ENCODE data around the gene SLC25A39. TPM values are rescaled to one million over a fixed set of nuclear protein-coding genes. Genes with fewer than 3 reads are reported as not detected.

SLC25A39 gene
- total RNA-seq, 5 donors from 2014 or later (not counting 1 experiment from before 2014, with no cell fraction given), result 78.6 to 108 (median 104) TPM

DNA sequence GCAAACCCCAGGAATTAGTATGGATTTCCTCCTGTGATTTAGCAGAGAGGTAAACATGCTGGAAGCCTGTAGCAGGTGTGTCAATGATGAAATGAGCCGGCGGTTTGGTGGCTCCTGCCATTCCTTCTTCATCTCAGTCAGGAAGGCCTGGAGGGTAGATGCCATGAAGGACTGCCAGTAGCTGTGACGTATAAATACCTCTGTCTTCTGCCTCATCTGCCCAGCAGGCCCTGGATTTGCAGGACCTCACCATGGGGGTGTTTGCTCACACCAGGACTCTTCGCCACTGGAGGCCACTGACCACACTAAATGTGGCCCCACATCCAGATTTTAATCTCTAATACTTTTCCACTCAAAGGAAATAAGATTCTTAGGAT, 40.6 kb downstream of the SLC25A39 start:
- Mint-ChIP-seq H3K9me3 (no peaks in the 10 kb centered on the region), H3K27me3 (peaks cover 0 to 4% of the 10 kb centered on the region in 2 donors), H3K36me3 (no peaks in the 10 kb centered on the region), H3K27ac (no peak overlapping the region), H3K4me1 (peaks cover 9 to 13% (median 12%) of the 10 kb centered on the region in 3 donors), H3K4me3 (no peak overlapping the region)
- H3K9me3 ChIP-seq, result no peaks in the 10 kb centered on the region
- no peak for ATAC-seq (replicated peaks in 1 of 4)
- POLR2A ChIA-PET, result no interaction called here
- peaks cover 0 to 26% of the 10 kb centered on the region in 2 experiments for H3K27me3 ChIP-seq (replicated peaks in 1 of 2; ENCODE audit: control insufficient read depth in 2 of 2, extremely low read depth in 1 of 2, insufficient read depth in 2 of 2, low read length in 1 of 2)
- CTCF ChIA-PET, result no interaction called here
- no peak overlapping the region for H3K4me3 ChIP-seq (ENCODE audit: control insufficient read depth in 1 of 2, extremely low read depth in 1 of 2, low read length in 1 of 2)
- H3K27ac ChIP-seq (ENCODE audit: low read length), result no peak overlapping the region
- peaks cover 0 to 9% of the 10 kb centered on the region in 2 experiments for H3K4me1 ChIP-seq (ENCODE audit: control insufficient read depth in 1 of 2, extremely low read depth in 1 of 2, insufficient read depth in 2 of 2, low read length in 2 of 2)
- no peak for DNase-seq
- WGBS (ENCODE audit: insufficient coverage), result 100% methylated on average over 1 of the region's 4 CpGs
- no peaks in the 10 kb centered on the region for H3K36me3 ChIP-seq (ENCODE audit: control insufficient read depth in 2 of 2, extremely low read depth in 1 of 2, insufficient read depth in 1 of 2, low read length in 1 of 2)

- H3K36me3 ChIP-seq (ENCODE audit: control insufficient read depth in 2 of 2, extremely low read depth in 1 of 2, insufficient read depth in 1 of 2, low read length in 1 of 2), result no peaks in the 10 kb centered on the region
- H3K4me1 Mint-ChIP-seq, result peaks cover 9 to 13% (median 12%) of the 10 kb centered on the region in 3 donors
- H3K9me3 Mint-ChIP-seq, result no peaks in the 10 kb centered on the region
- no peaks in the 10 kb centered on the region for H3K9me3 ChIP-seq
- ChIA-PET CTCF (interaction anchor here in 1 of 2 donors (0.7 kb wide), 1 partner anchor 12 kb away, joined by 3 read pairs; no protein-coding TSS in a partner anchor), POLR2A (no interaction called here)
- H3K4me1 ChIP-seq (ENCODE audit: control insufficient read depth in 1 of 2, extremely low read depth in 1 of 2, insufficient read depth in 2 of 2, low read length in 2 of 2), result peaks cover 0 to 9% of the 10 kb centered on the region in 2 experiments
- DNase-seq, result no peak
- no peaks in the 10 kb centered on the region for H3K36me3 Mint-ChIP-seq
- peaks cover 0 to 3% of the 10 kb centered on the region in 2 donors for H3K27me3 Mint-ChIP-seq
- no peak overlapping the region for H3K27ac ChIP-seq (ENCODE audit: low read length)
- no peak overlapping the region for H3K4me3 ChIP-seq (ENCODE audit: control insufficient read depth in 1 of 2, extremely low read depth in 1 of 2, low read length in 1 of 2)
- no peak for ATAC-seq (replicated peaks in 1 of 4)
- H3K27ac Mint-ChIP-seq, result no peak overlapping the region
- WGBS (ENCODE audit: insufficient coverage), result 25% methylated on average over 1 of the region's 8 CpGs
- no peak overlapping the region for H3K4me3 Mint-ChIP-seq
- peaks cover 0 to 29% of the 10 kb centered on the region in 2 experiments for H3K27me3 ChIP-seq (replicated peaks in 1 of 2; ENCODE audit: control insufficient read depth in 2 of 2, extremely low read depth in 1 of 2, insufficient read depth in 2 of 2, low read length in 1 of 2)
Observed at GRCh38 chr17:44283344-44284023, 41.1 kb downstream of the SLC25A39 start.

DNA sequence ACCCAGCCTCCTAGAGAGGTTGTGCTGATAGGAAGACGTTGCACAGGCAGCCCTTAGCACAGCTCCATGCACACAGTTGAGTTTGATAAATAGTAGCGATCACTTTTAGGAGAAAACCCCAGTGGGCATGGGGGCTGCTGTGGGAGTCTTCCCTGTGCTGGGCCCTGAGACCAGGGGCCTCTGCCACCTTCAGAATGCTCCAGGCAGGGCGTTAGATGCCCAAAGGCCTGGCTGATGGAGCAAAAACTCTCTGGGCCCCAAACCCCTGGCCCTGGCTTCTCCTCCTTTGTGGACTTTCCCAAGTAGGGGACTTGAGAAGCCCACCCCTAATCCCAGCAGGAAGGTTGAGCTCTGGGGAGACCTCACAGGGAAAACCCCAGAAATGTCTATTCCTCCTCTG, 42.4 kb downstream of the SLC25A39 start:
- no peak for DNase-seq
- POLR2A ChIA-PET, result interaction anchor here in 1 of 2 donors (0.7 kb wide), 1 partner anchor 116 kb away, joined by 5 read pairs; no protein-coding TSS in a partner anchor
- Mint-ChIP-seq H3K36me3 (no peaks in the 10 kb centered on the region), H3K4me1 (peaks cover 9 to 13% (median 12%) of the 10 kb centered on the region in 3 donors), H3K4me3 (no peak overlapping the region), H3K9me3 (no peaks in the 10 kb centered on the region), H3K27ac (no peak overlapping the region), H3K27me3 (no peaks in the 10 kb centered on the region)
- CTCF ChIA-PET, result no interaction called here
- peaks cover 0 to 27% of the 10 kb centered on the region in 2 experiments for H3K27me3 ChIP-seq (replicated peaks in 1 of 2; ENCODE audit: control insufficient read depth in 2 of 2, extremely low read depth in 1 of 2, insufficient read depth in 2 of 2, low read length in 1 of 2)
- no peak overlapping the region for H3K4me3 ChIP-seq (ENCODE audit: control insufficient read depth in 1 of 2, extremely low read depth in 1 of 2, low read length in 1 of 2)
- H3K4me1 ChIP-seq (ENCODE audit: control insufficient read depth in 1 of 2, extremely low read depth in 1 of 2, insufficient read depth in 2 of 2, low read length in 2 of 2), result peaks cover 0 to 9% of the 10 kb centered on the region in 2 experiments
- H3K36me3 ChIP-seq (ENCODE audit: control insufficient read depth in 2 of 2, extremely low read depth in 1 of 2, insufficient read depth in 1 of 2, low read length in 1 of 2), result no peaks in the 10 kb centered on the region
- no peak overlapping the region for H3K27ac ChIP-seq (ENCODE audit: low read length)
- ATAC-seq (replicated peaks in 1 of 4), result no peak
- 100% methylated on average over 1 of the region's 3 CpGs for WGBS (ENCODE audit: insufficient coverage)
- H3K9me3 ChIP-seq, result no peaks in the 10 kb centered on the region

- peaks cover 0 to 27% of the 10 kb centered on the region in 2 experiments for H3K27me3 ChIP-seq (replicated peaks in 1 of 2; ENCODE audit: control insufficient read depth in 2 of 2, extremely low read depth in 1 of 2, insufficient read depth in 2 of 2, low read length in 1 of 2)
- no peak overlapping the region for H3K4me3 ChIP-seq (ENCODE audit: control insufficient read depth in 1 of 2, extremely low read depth in 1 of 2, low read length in 1 of 2)
- Mint-ChIP-seq H3K27me3 (no peaks in the 10 kb centered on the region), H3K27ac (no peak overlapping the region), H3K9me3 (no peaks in the 10 kb centered on the region), H3K4me1 (peaks cover 9 to 13% (median 12%) of the 10 kb centered on the region in 3 donors), H3K4me3 (no peak overlapping the region), H3K36me3 (no peaks in the 10 kb centered on the region)
- H3K4me1 ChIP-seq (ENCODE audit: control insufficient read depth in 1 of 2, extremely low read depth in 1 of 2, insufficient read depth in 2 of 2, low read length in 2 of 2), result peaks cover 0 to 9% of the 10 kb centered on the region in 2 experiments
- H3K36me3 ChIP-seq (ENCODE audit: control insufficient read depth in 2 of 2, extremely low read depth in 1 of 2, insufficient read depth in 1 of 2, low read length in 1 of 2), result no peaks in the 10 kb centered on the region
- no peak overlapping the region for H3K27ac ChIP-seq (ENCODE audit: low read length)
- 100% methylated on average over 1 of the region's 2 CpGs for WGBS (ENCODE audit: insufficient coverage)
- H3K9me3 ChIP-seq, result no peaks in the 10 kb centered on the region
- DNase-seq, result no peak
- POLR2A ChIA-PET, result interaction anchor here in 1 of 2 donors (0.7 kb wide), 1 partner anchor 116 kb away, joined by 5 read pairs; no protein-coding TSS in a partner anchor
- CTCF ChIA-PET, result interaction anchor here in 1 of 2 donors (0.6 kb wide), 1 partner anchor 402 kb away, joined by 3 read pairs; no protein-coding TSS in a partner anchor
- ATAC-seq (replicated peaks in 1 of 4), result no peak
Observed at GRCh38 chr17:44281570-44281969, 43.1 kb downstream of the SLC25A39 start.

DNA sequence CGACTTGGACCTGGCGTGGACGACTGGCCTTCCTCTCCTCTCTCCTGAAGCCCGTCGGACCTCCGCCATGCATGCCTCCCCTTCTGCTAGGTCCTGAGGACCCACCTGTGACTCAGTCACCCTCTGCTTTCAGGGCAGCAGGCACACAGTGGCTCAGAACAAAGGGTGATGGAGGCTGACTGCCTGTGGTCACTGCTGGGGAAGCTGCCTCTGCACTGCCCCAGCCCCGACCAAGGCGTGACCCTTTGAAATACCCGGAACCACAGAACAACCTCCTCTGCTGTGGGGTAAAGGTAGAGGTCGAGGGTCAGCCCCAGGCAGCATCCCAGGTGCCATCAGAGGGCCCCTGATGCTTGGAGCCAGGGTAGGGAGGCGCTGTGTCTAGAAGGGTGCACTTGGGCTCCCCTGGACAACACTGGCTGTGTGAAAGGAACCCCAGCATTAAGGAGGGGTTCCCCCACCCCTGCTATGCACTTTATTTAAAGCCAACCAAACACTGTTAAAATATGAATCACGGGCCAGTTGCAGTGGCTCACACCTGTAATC, 44.2 kb downstream of the SLC25A39 start:
- Mint-ChIP-seq H3K9me3 (no peaks in the 10 kb centered on the region), H3K27ac (peak overlapping the region in 1 of 2 donors; percentile 24), H3K4me3 (no peak overlapping the region), H3K27me3 (no peaks in the 10 kb centered on the region), H3K4me1 (peaks cover 9 to 13% (median 12%) of the 10 kb centered on the region in 3 donors), H3K36me3 (no peaks in the 10 kb centered on the region)
- Histone ChIP-seq H3K9me3 (no peaks in the 10 kb centered on the region), H3K27ac (ENCODE audit: low read length) (no peak overlapping the region), H3K27me3 (replicated peaks in 1 of 2; ENCODE audit: control insufficient read depth in 2 of 2, extremely low read depth in 1 of 2, insufficient read depth in 2 of 2, low read length in 1 of 2) (peaks cover 0 to 27% of the 10 kb centered on the region in 2 experiments), H3K36me3 (ENCODE audit: control insufficient read depth in 2 of 2, extremely low read depth in 1 of 2, insufficient read depth in 1 of 2, low read length in 1 of 2) (no peaks in the 10 kb centered on the region), H3K4me3 (ENCODE audit: control insufficient read depth in 1 of 2, extremely low read depth in 1 of 2, low read length in 1 of 2) (no peak overlapping the region), H3K4me1 (ENCODE audit: control insufficient read depth in 1 of 2, extremely low read depth in 1 of 2, insufficient read depth in 2 of 2, low read length in 2 of 2) (peaks cover 0 to 9% of the 10 kb centered on the region in 2 experiments)
- POLR2A ChIA-PET, result no interaction called here
- no peak for ATAC-seq (replicated peaks in 1 of 4)
- CTCF ChIA-PET, result no interaction called here
- WGBS (ENCODE audit: insufficient coverage), result 90% methylated on average over 9 of the region's 12 CpGs
- DNase-seq, result no peak

DNA sequence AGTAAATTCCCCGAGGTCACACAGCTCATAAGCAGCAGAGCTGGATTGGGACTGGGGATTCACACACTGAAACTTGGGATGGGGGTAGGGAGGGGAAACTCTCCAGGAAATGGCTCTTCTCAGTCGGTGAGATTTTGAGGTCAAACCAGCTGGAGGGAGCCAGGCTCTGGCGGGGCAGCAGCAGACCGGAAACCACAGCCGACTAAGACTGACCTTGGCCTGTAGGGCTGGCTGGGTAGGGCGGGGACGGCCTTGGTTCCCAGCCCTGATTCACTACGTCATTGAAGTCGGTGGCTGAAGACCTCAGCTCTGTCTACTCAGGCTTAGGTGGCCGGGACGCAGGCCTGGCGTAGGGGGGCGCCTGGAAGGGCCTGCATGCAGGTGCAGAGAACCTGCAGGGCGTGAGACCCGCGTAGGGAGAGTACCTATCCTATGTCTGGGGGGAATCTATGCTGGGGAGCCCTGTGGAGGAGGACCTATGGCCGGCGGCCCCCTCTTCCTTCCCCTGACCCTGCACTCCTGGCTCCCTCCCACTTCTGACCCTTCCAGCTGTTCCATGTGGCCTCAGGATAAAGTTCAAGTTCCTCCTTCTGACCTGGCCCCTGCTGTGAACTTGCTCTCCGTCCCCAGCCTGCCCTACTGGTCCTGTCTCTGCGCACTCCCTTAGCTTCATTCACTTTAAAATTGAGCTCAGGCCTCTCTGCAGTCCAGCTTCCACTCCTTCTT, 44.8 kb downstream of the SLC25A39 start:
- Mint-ChIP-seq H3K4me1 (peaks cover 9 to 13% (median 12%) of the 10 kb centered on the region in 3 donors), H3K4me3 (no peak overlapping the region), H3K36me3 (no peaks in the 10 kb centered on the region), H3K9me3 (no peaks in the 10 kb centered on the region), H3K27ac (peak overlapping the region in 1 of 2 donors; percentile 24), H3K27me3 (peaks cover 0 to 4% of the 10 kb centered on the region in 2 donors)
- ATAC-seq (replicated peaks in 1 of 4) (peak in 2 of 4 experiments; percentile 18 to 23), DNase-seq (peak in 13 of 35 experiments; percentile 3 to 53 (median 16))
- 26% methylated on average over 17 of the region's 20 CpGs for WGBS (ENCODE audit: insufficient coverage)
- Histone ChIP-seq H3K4me3 (ENCODE audit: control insufficient read depth in 1 of 2, extremely low read depth in 1 of 2, low read length in 1 of 2) (no peak overlapping the region), H3K9me3 (no peaks in the 10 kb centered on the region), H3K36me3 (ENCODE audit: control insufficient read depth in 2 of 2, extremely low read depth in 1 of 2, insufficient read depth in 1 of 2, low read length in 1 of 2) (no peaks in the 10 kb centered on the region), H3K27ac (ENCODE audit: low read length) (no peak overlapping the region), H3K4me1 (ENCODE audit: control insufficient read depth in 1 of 2, extremely low read depth in 1 of 2, insufficient read depth in 2 of 2, low read length in 2 of 2) (peaks cover 0 to 9% of the 10 kb centered on the region in 2 experiments), H3K27me3 (replicated peaks in 1 of 2; ENCODE audit: control insufficient read depth in 2 of 2, extremely low read depth in 1 of 2, insufficient read depth in 2 of 2, low read length in 1 of 2) (peaks cover 0 to 31% of the 10 kb centered on the region in 2 experiments)
- POLR2A ChIA-PET, result no interaction called here
- CTCF ChIA-PET, result no interaction called here

Data from T-cell (primary cell).